D721Med (cell line): ENCODE data around the gene GRIA1.

Source experiments
- DNase-seq: peaks from one replicate; pipeline ENCODE4 v3.0.0; 2011; ENCODE audit warnings: low spot score; ENCODE audit not compliant: insufficient read length
- FAIRE-seq: peaks from 2 replicates; lab custom pipeline; 2011; peaks lifted over from hg19 to GRCh38; lab: Jason Lieb, UNC
- CTCF ChIP-seq: IDR thresholded peaks from 2 replicates; pipeline ENCODE4 v1.5.1; 2012; ENCODE audit warnings: mild to moderate bottlenecking, control low read depth; ENCODE audit not compliant: insufficient read depth; ENCODE audit errors: missing control alignments

The GRIA1 gene

GRCh38 chr5:153624451-153624765, 133.9 kb downstream of the GRIA1 start:
- DNase-seq (no peak), FAIRE-seq (no peak)
- no peak for TF ChIP-seq CTCF

- DNase-seq, result no peak
- no peak for TF ChIP-seq CTCF
- no peak for FAIRE-seq
Observed at GRCh38 chr5:153625826-153626354, 135.4 kb downstream of the GRIA1 start.

GRCh38 chr5:153626836-153627235, 136.4 kb downstream of the GRIA1 start:
- no peak for DNase-seq
- no peak for FAIRE-seq
- no peak for TF ChIP-seq CTCF

- DNase-seq (no peak), FAIRE-seq (no peak)
- peak; percentile 2 for TF ChIP-seq CTCF
Observed at GRCh38 chr5:153629027-153629895, 138.8 kb downstream of the GRIA1 start.

- TF ChIP-seq CTCF, result no peak
- no peak for FAIRE-seq
Observed at GRCh38 chr5:153630546-153630945, 140.1 kb downstream of the GRIA1 start.

GRCh38 chr5:153632748-153633290, 142.3 kb downstream of the GRIA1 start:
- no peak for TF ChIP-seq CTCF
- FAIRE-seq (no peak), DNase-seq (no peak)

More at GRCh38 chr5:153630546-153630945, 140.1 kb downstream of the GRIA1 start:
- no peak for DNase-seq
